PC-3 (cell line): ENCODE data around the gene NOL4L. TPM values are rescaled to one million over a fixed set of nuclear protein-coding genes. Genes with fewer than 3 reads are reported as not detected.

Source experiments
- ATAC-seq: fragments of 200-7000 bp; cut with Tn5 transposase; 2 replicates; pipeline ENCODE4 v1.9.1; 2020; ENCODE audit warnings: mild to moderate bottlenecking, moderate library complexity
- BruUV-seq: library from RNA; stranded (reverse); fragments of 400-500 nt; replicated peaks from 2 replicates; lab custom pipeline; 2021; lab: Mats Ljungman, UMichigan
- CTCF ChIA-PET: fragments of 300-600 bp; sonication (Branson Sonifier 250); formaldehyde crosslinking; loops from one replicate; lab custom pipeline; 2022; ENCODE audit warnings: antibody characterized with exemption; lab: Charles Lee
- POLR2A ChIA-PET: fragments of 300-600 bp; sonication (Branson Sonifier 250); formaldehyde crosslinking; loops from one replicate; lab custom pipeline; 2022; ENCODE audit warnings: antibody characterized with exemption; ENCODE audit not compliant: unreplicated experiment; lab: Charles Lee
- DNase-seq: peaks from one replicate; pipeline ENCODE4 v3.0.0-alpha.2; 2015
- H2AFZ ChIP-seq: fragments of 300-600 bp; sonication (generic); 2 replicates; pipeline ENCODE4 v1.6.0; 2016; ENCODE audit warnings: antibody characterized with exemption, low read length
- H3F3A ChIP-seq: fragments of 300-600 bp; sonication (generic); one replicate; pipeline ENCODE4 v1.6.0; 2017; ENCODE audit warnings: antibody characterized with exemption, low read length, control low read depth, mild to moderate bottlenecking; ENCODE audit not compliant: unreplicated experiment
- H3K27ac ChIP-seq: fragments of 300-600 bp; sonication (generic); 2 replicates; pipeline ENCODE4 v1.5.1; 2016; ENCODE audit warnings: mild to moderate bottlenecking, low read length
- H3K27me3 ChIP-seq: fragments of 300-600 bp; sonication (generic); 2 replicates; pipeline ENCODE4 v1.6.1; 2016; ENCODE audit warnings: low read length, mixed read lengths
- H3K36me3 ChIP-seq: fragments of 300-600 bp; sonication (generic); 2 replicates; pipeline ENCODE4 v1.6.1; 2016; ENCODE audit warnings: low read depth, mixed run types, low read length, mixed read lengths
- H3K4me1 ChIP-seq: fragments of 300-600 bp; sonication (generic); 2 replicates; pipeline ENCODE4 v1.5.1; 2016; ENCODE audit warnings: low read length; ENCODE audit not compliant: insufficient read depth
- H3K4me2 ChIP-seq: fragments of 300-600 bp; sonication (generic); 2 replicates; pipeline ENCODE4 v1.6.0; 2016; ENCODE audit warnings: low read length
- H3K4me3 ChIP-seq: fragments of 300-600 bp; sonication (generic); 2 replicates; pipeline ENCODE4 v1.5.1; 2016; ENCODE audit warnings: mild to moderate bottlenecking, low read length, mixed read lengths
- H3K79me2 ChIP-seq: fragments of 300-600 bp; sonication (generic); 2 replicates; pipeline ENCODE4 v1.6.1; 2017; ENCODE audit warnings: low read length, mixed read lengths
- H3K9ac ChIP-seq: fragments of 300-600 bp; sonication (generic); 2 replicates; pipeline ENCODE4 v1.6.0; 2016; ENCODE audit warnings: mild to moderate bottlenecking, low read length
- H3K9me2 ChIP-seq: fragments of 300-600 bp; sonication (generic); replicated peaks from 2 replicates; pipeline ENCODE4 v1.6.1; 2016; ENCODE audit warnings: mixed run types, low read length, mixed read lengths
- H3K9me3 ChIP-seq: fragments of 300-600 bp; sonication (generic); 2 replicates; pipeline ENCODE4 v1.6.1; 2016; ENCODE audit warnings: low read length, mixed read lengths
- H4K20me1 ChIP-seq: fragments of 300-600 bp; sonication (generic); 2 replicates; pipeline ENCODE4 v1.6.1; 2016; ENCODE audit warnings: low read length, mixed read lengths
- CTCF ChIP-seq: fragments of 300-600 bp; sonication (generic); conservative IDR thresholded peaks from 2 replicates; pipeline ENCODE4 v1.5.1; 2017; ENCODE audit warnings: antibody characterized with exemption, low read depth, mild to moderate bottlenecking, low read length
- EZH2 ChIP-seq: fragments of 300-600 bp; sonication (generic); IDR thresholded peaks from one replicate; pipeline ENCODE4 v1.6.1; 2017; ENCODE audit warnings: antibody characterized with exemption, mild to moderate bottlenecking, low read length; ENCODE audit not compliant: unreplicated experiment
- EZH2phosphoT487 ChIP-seq: fragments of 300-600 bp; sonication (generic); IDR thresholded peaks from 2 replicates; pipeline ENCODE4 v1.6.1; 2018; ENCODE audit warnings: mild to moderate bottlenecking, antibody characterized with exemption, low read length, borderline replicate concordance
- intact Hi-C: fragments of 100-400 bp; cut with micrococcal nuclease; formaldehyde crosslinking; loops from 2 replicates; pipeline ENCODE4 v1.9.0; 2023
- total RNA-seq: library from RNA; depleted of rRNA; stranded (reverse); fragments of >200 nt; gene quantifications from 2 replicates; pipeline ENCODE4 v1.2.3, GENCODE V29; 2014

The NOL4L gene
- total RNA-seq, 1 experiment from 2014 or later, result 7.3 TPM

GRCh38 chr20:32496811-32497533, 88.2 kb downstream of the NOL4L start:
- H3K79me2 ChIP-seq, result no peaks in the 10 kb centered on the region
- ATAC-seq (no peak), DNase-seq (no peak)
- no peak overlapping the region for H3K27ac ChIP-seq
- H3K27me3 ChIP-seq, result no peaks in the 10 kb centered on the region
- ChIA-PET CTCF (no interaction called here), POLR2A (interaction anchor here (0.6 kb wide), 1 partner anchor 323 kb away, joined by 11 read pairs; the partner anchor contains the start of gene MAPRE1)
- H2AFZ ChIP-seq, result no peak overlapping the region; the same call in 1 of the 2 replicates
- H3K4me2 ChIP-seq, result no peak overlapping the region
- no TSS peak for BruUV-seq
- peaks cover 9% of the 10 kb centered on the region for H3K4me1 ChIP-seq
- intact Hi-C loops, result no loop called here
- H3K9ac ChIP-seq, result no peak overlapping the region
- H3K4me3 ChIP-seq, result no peak overlapping the region
- no peaks in the 10 kb centered on the region for H3K36me3 ChIP-seq
- no peaks in the 10 kb centered on the region for H3F3A ChIP-seq
- H4K20me1 ChIP-seq, result no peaks in the 10 kb centered on the region
- H3K9me3 ChIP-seq, result no peaks in the 10 kb centered on the region
- H3K9me2 ChIP-seq, result no peaks in the 10 kb centered on the region
- TF ChIP-seq EZH2, result no peak
- no peak for TF ChIP-seq EZH2phosphoT487
- no peak for TF ChIP-seq CTCF

- no peak for TF ChIP-seq EZH2
- TF ChIP-seq EZH2phosphoT487, result no peak
- ChIA-PET POLR2A (no interaction called here), CTCF (no interaction called here)
- H3K27ac ChIP-seq, result no peak overlapping the region
- no peak overlapping the region for H3K9ac ChIP-seq
- intact Hi-C loops, result no loop called here
- H3K27me3 ChIP-seq, result no peaks in the 10 kb centered on the region
- H3K36me3 ChIP-seq, result no peaks in the 10 kb centered on the region
- H3K79me2 ChIP-seq, result no peaks in the 10 kb centered on the region
- no peak overlapping the region for H3K4me3 ChIP-seq
- H3K4me1 ChIP-seq, result no peaks in the 10 kb centered on the region
- H3F3A ChIP-seq, result no peaks in the 10 kb centered on the region
- no peak overlapping the region for H3K4me2 ChIP-seq
- no peaks in the 10 kb centered on the region for H3K9me3 ChIP-seq
- no peaks in the 10 kb centered on the region for H3K9me2 ChIP-seq
- no peak for DNase-seq
- H4K20me1 ChIP-seq, result no peaks in the 10 kb centered on the region
- no TSS peak for BruUV-seq
- no peak overlapping the region for H2AFZ ChIP-seq
- ATAC-seq, result no peak
Measured at GRCh38 chr20:32495949-32496348, 89.2 kb downstream of the NOL4L start.

- Histone ChIP-seq H2AFZ (no peak overlapping the region), H3K27ac (no peak overlapping the region), H3K36me3 (no peaks in the 10 kb centered on the region), H3F3A (no peaks in the 10 kb centered on the region), H3K9ac (no peak overlapping the region), H3K9me3 (no peaks in the 10 kb centered on the region), H3K4me2 (no peak overlapping the region), H3K4me1 (no peaks in the 10 kb centered on the region), H3K27me3 (no peaks in the 10 kb centered on the region), H3K79me2 (no peaks in the 10 kb centered on the region), H4K20me1 (no peaks in the 10 kb centered on the region), H3K4me3 (no peak overlapping the region), H3K9me2 (no peaks in the 10 kb centered on the region)
- ChIA-PET CTCF (no interaction called here), POLR2A (no interaction called here)
- TF ChIP-seq CTCF (no peak), EZH2 (no peak), EZH2phosphoT487 (no peak)
- no peak for DNase-seq
- ATAC-seq, result no peak
- no TSS peak for BruUV-seq
- intact Hi-C loops, result no loop called here
Measured at GRCh38 chr20:32495217-32495565, 89.9 kb downstream of the NOL4L start.
